ENCODE results near the gene CD14. TPM values are rescaled to one million over a fixed set of nuclear protein-coding genes. Genes with fewer than 3 reads are reported as not detected.
"Not testable (repeated sequence)": the region's sequence is repeated elsewhere in the genome, so short reads cannot be mapped to it uniquely, and the experiment has no call there.

The CD14 gene
- total and polyA plus RNA-seq, 2 donors, result 23.7 to 48.6 TPM

GRCh38 chr5:140608722-140609121, 24.3 kb downstream of the CD14 start:
- H3K4me1 ChIP-seq (ENCODE audit: control insufficient read depth in 2 of 2, insufficient read depth in 2 of 2, low read length in 2 of 2), result no peaks in the 10 kb centered on the region
- no peaks in the 10 kb centered on the region for H3K36me3 ChIP-seq (ENCODE audit: control insufficient read depth in 2 of 2, insufficient read depth in 2 of 2, low read length in 1 of 2)
- H3K9me3 ChIP-seq (ENCODE audit: control insufficient read depth in 2 of 2, insufficient read depth in 1 of 2, low read length in 1 of 2), result no peaks in the 10 kb centered on the region
- peaks cover 0 to 10% of the 10 kb centered on the region in 2 donors for H3K27me3 ChIP-seq (ENCODE audit: control insufficient read depth in 2 of 2, insufficient read depth in 1 of 2, low read length in 1 of 2)
- no peak overlapping the region for H3K4me3 ChIP-seq (ENCODE audit: low read length in 2 of 2)
- no peak overlapping the region for H3K27ac ChIP-seq (ENCODE audit: low read depth in 1 of 2, low read length in 1 of 2)
- DNase-seq (ENCODE audit: low read depth in 6 of 9, low spot score in 9 of 9), result no peak

- Histone ChIP-seq H3K36me3 (ENCODE audit: control insufficient read depth in 2 of 2, insufficient read depth in 2 of 2, low read length in 1 of 2) (no peaks in the 10 kb centered on the region), H3K27me3 (ENCODE audit: control insufficient read depth in 2 of 2, insufficient read depth in 1 of 2, low read length in 1 of 2) (peaks cover 0 to 6% of the 10 kb centered on the region in 2 donors), H3K4me3 (ENCODE audit: low read length in 2 of 2) (no peak overlapping the region), H3K27ac (ENCODE audit: low read depth in 1 of 2, low read length in 1 of 2) (no peak overlapping the region), H3K4me1 (ENCODE audit: control insufficient read depth in 2 of 2, insufficient read depth in 2 of 2, low read length in 2 of 2) (no peaks in the 10 kb centered on the region), H3K9me3 (ENCODE audit: control insufficient read depth in 2 of 2, insufficient read depth in 1 of 2, low read length in 1 of 2) (no peaks in the 10 kb centered on the region)
- 97% methylated on average over 2 of the region's 2 CpGs for WGBS
- DNase-seq (ENCODE audit: low read depth in 6 of 9, low spot score in 9 of 9), result no peak
These were observed 25.9 kb downstream of the CD14 start for GRCh38 chr5:140607031-140607430.

GRCh38 chr5:140605879-140606278, 27.1 kb downstream of the CD14 start:
- no peak overlapping the region for H3K27ac ChIP-seq (ENCODE audit: low read depth in 1 of 2, low read length in 1 of 2)
- no peaks in the 10 kb centered on the region for H3K4me1 ChIP-seq (ENCODE audit: control insufficient read depth in 2 of 2, insufficient read depth in 2 of 2, low read length in 2 of 2)

GRCh38 chr5:140603734-140604133, 29.2 kb downstream of the CD14 start:
- WGBS, result 97% methylated on average over 2 of the region's 2 CpGs
- Histone ChIP-seq H3K9me3 (ENCODE audit: control insufficient read depth in 2 of 2, insufficient read depth in 1 of 2, low read length in 1 of 2) (no peaks in the 10 kb centered on the region), H3K27ac (ENCODE audit: low read depth in 1 of 2, low read length in 1 of 2) (no peak overlapping the region), H3K4me3 (ENCODE audit: low read length in 2 of 2) (no peak overlapping the region), H3K36me3 (ENCODE audit: control insufficient read depth in 2 of 2, insufficient read depth in 2 of 2, low read length in 1 of 2) (no peaks in the 10 kb centered on the region), H3K4me1 (ENCODE audit: control insufficient read depth in 2 of 2, insufficient read depth in 2 of 2, low read length in 2 of 2) (no peaks in the 10 kb centered on the region), H3K27me3 (ENCODE audit: control insufficient read depth in 2 of 2, insufficient read depth in 1 of 2, low read length in 1 of 2) (no peaks in the 10 kb centered on the region)
- DNase-seq (ENCODE audit: low read depth in 6 of 9, low spot score in 9 of 9), result no peak

More at GRCh38 chr5:140605879-140606278, 27.1 kb downstream of the CD14 start:
- WGBS, result 96% methylated on average over 3 of the region's 3 CpGs
- Histone ChIP-seq H3K4me3 (ENCODE audit: low read length in 2 of 2) (no peak overlapping the region), H3K9me3 (ENCODE audit: control insufficient read depth in 2 of 2, insufficient read depth in 1 of 2, low read length in 1 of 2) (no peaks in the 10 kb centered on the region), H3K36me3 (ENCODE audit: control insufficient read depth in 2 of 2, insufficient read depth in 2 of 2, low read length in 1 of 2) (no peaks in the 10 kb centered on the region), H3K27me3 (ENCODE audit: control insufficient read depth in 2 of 2, insufficient read depth in 1 of 2, low read length in 1 of 2) (peaks cover 0 to 6% of the 10 kb centered on the region in 2 donors)
- no peak for DNase-seq (ENCODE audit: low read depth in 6 of 9, low spot score in 9 of 9)

- H3K27me3 ChIP-seq (ENCODE audit: control insufficient read depth in 2 of 2, insufficient read depth in 1 of 2, low read length in 1 of 2); DNase-seq (ENCODE audit: low read depth in 6 of 9, low spot score in 9 of 9); H3K9me3 ChIP-seq (ENCODE audit: control insufficient read depth in 2 of 2, insufficient read depth in 1 of 2, low read length in 1 of 2); H3K4me3 ChIP-seq (ENCODE audit: low read length in 2 of 2); H3K4me1 ChIP-seq (ENCODE audit: control insufficient read depth in 2 of 2, insufficient read depth in 2 of 2, low read length in 2 of 2); H3K27ac ChIP-seq (ENCODE audit: low read depth in 1 of 2, low read length in 1 of 2); H3K36me3 ChIP-seq (ENCODE audit: control insufficient read depth in 2 of 2, insufficient read depth in 2 of 2, low read length in 1 of 2): not testable (repeated sequence)
- WGBS, result 96% methylated on average over 4 of the region's 4 CpGs
These were observed 29.6 kb downstream of the CD14 start for GRCh38 chr5:140603446-140603698.

- H3K4me1 ChIP-seq (ENCODE audit: control insufficient read depth in 2 of 2, insufficient read depth in 2 of 2, low read length in 2 of 2), result no peaks in the 10 kb centered on the region
- no peak overlapping the region for H3K27ac ChIP-seq (ENCODE audit: low read depth in 1 of 2, low read length in 1 of 2)
- H3K36me3 ChIP-seq (ENCODE audit: control insufficient read depth in 2 of 2, insufficient read depth in 2 of 2, low read length in 1 of 2), result no peaks in the 10 kb centered on the region
- no peak overlapping the region for H3K4me3 ChIP-seq (ENCODE audit: low read length in 2 of 2)
- DNase-seq (ENCODE audit: low read depth in 6 of 9, low spot score in 9 of 9), result no peak
- no peaks in the 10 kb centered on the region for H3K9me3 ChIP-seq (ENCODE audit: control insufficient read depth in 2 of 2, insufficient read depth in 1 of 2, low read length in 1 of 2)
- H3K27me3 ChIP-seq (ENCODE audit: control insufficient read depth in 2 of 2, insufficient read depth in 1 of 2, low read length in 1 of 2), result no peaks in the 10 kb centered on the region
- 91% methylated on average over 4 of the region's 4 CpGs for WGBS
These were observed 30.8 kb downstream of the CD14 start for GRCh38 chr5:140602147-140602546.

- no peaks in the 10 kb centered on the region for H3K27me3 ChIP-seq (ENCODE audit: control insufficient read depth in 2 of 2, insufficient read depth in 1 of 2, low read length in 1 of 2)
- H3K4me1 ChIP-seq (ENCODE audit: control insufficient read depth in 2 of 2, insufficient read depth in 2 of 2, low read length in 2 of 2), result no peaks in the 10 kb centered on the region
- no peak for DNase-seq (ENCODE audit: low read depth in 6 of 9, low spot score in 9 of 9)
- H3K4me3 ChIP-seq (ENCODE audit: low read length in 2 of 2), result no peak overlapping the region
- no peak overlapping the region for H3K27ac ChIP-seq (ENCODE audit: low read depth in 1 of 2, low read length in 1 of 2)
- no peaks in the 10 kb centered on the region for H3K9me3 ChIP-seq (ENCODE audit: control insufficient read depth in 2 of 2, insufficient read depth in 1 of 2, low read length in 1 of 2)
- H3K36me3 ChIP-seq (ENCODE audit: control insufficient read depth in 2 of 2, insufficient read depth in 2 of 2, low read length in 1 of 2), result no peaks in the 10 kb centered on the region
These were observed 32.9 kb downstream of the CD14 start for GRCh38 chr5:140600096-140600495.

- 97% methylated on average over 2 of the region's 2 CpGs for WGBS
- Histone ChIP-seq H3K4me1 (ENCODE audit: control insufficient read depth in 2 of 2, insufficient read depth in 2 of 2, low read length in 2 of 2) (no peaks in the 10 kb centered on the region), H3K27ac (ENCODE audit: low read depth in 1 of 2, low read length in 1 of 2) (no peak overlapping the region), H3K9me3 (ENCODE audit: control insufficient read depth in 2 of 2, insufficient read depth in 1 of 2, low read length in 1 of 2) (no peaks in the 10 kb centered on the region), H3K27me3 (ENCODE audit: control insufficient read depth in 2 of 2, insufficient read depth in 1 of 2, low read length in 1 of 2) (peaks cover 0 to 5% of the 10 kb centered on the region in 2 donors), H3K4me3 (ENCODE audit: low read length in 2 of 2) (no peak overlapping the region), H3K36me3 (ENCODE audit: control insufficient read depth in 2 of 2, insufficient read depth in 2 of 2, low read length in 1 of 2) (no peaks in the 10 kb centered on the region)
- DNase-seq (ENCODE audit: low read depth in 6 of 9, low spot score in 9 of 9), result no peak
These were observed 34.1 kb downstream of the CD14 start for GRCh38 chr5:140598836-140599235.

- Histone ChIP-seq H3K27ac (ENCODE audit: low read depth in 1 of 2, low read length in 1 of 2) (no peak overlapping the region), H3K36me3 (ENCODE audit: control insufficient read depth in 2 of 2, insufficient read depth in 2 of 2, low read length in 1 of 2) (no peaks in the 10 kb centered on the region), H3K27me3 (ENCODE audit: control insufficient read depth in 2 of 2, insufficient read depth in 1 of 2, low read length in 1 of 2) (peaks cover 0 to 5% of the 10 kb centered on the region in 2 donors), H3K9me3 (ENCODE audit: control insufficient read depth in 2 of 2, insufficient read depth in 1 of 2, low read length in 1 of 2) (no peaks in the 10 kb centered on the region), H3K4me3 (ENCODE audit: low read length in 2 of 2) (no peak overlapping the region), H3K4me1 (ENCODE audit: control insufficient read depth in 2 of 2, insufficient read depth in 2 of 2, low read length in 2 of 2) (no peaks in the 10 kb centered on the region)
- 90% methylated on average over 1 of the region's 1 CpG for WGBS
- DNase-seq (ENCODE audit: low read depth in 6 of 9, low spot score in 9 of 9), result no peak
These were observed 36.6 kb downstream of the CD14 start for GRCh38 chr5:140596321-140596741.

All from thymus (tissue), 11 donors.